Adrenal gland (tissue), 5 donors: ENCODE results near the gene OVOL3.

Source experiments
- CTCF ChIP-seq, 6 experiments: fragments of 450-650 bp in 4 of 6; fragments of 200-600 bp in 2 of 6; sonication (generic) in 1 of 6; IDR thresholded peaks; 1 replicate in 5 of 6; 2 replicates in 1 of 6; pipeline versions ENCODE4 v1.5.1 to v1.8.0; 2016 to 2021; ENCODE audit warnings: antibody characterized with exemption in 6 of 6, mild to moderate bottlenecking in 2 of 6, moderate library complexity in 1 of 6
- POLR2A ChIP-seq, 2 donors: fragments of 450-650 bp; IDR thresholded peaks; one replicate each; pipeline ENCODE4 v1.6.1; 2017; ENCODE audit warnings: antibody characterized with exemption in 2 of 2, mild to moderate bottlenecking in 2 of 2, moderate library complexity in 1 of 2
- donor health status: DM: no; HTN: no; CAD: no.

GRCh38 chr19:36084231-36085009, 26.5 kb upstream of the OVOL3 start:
- TF ChIP-seq CTCF (IDR thresholded peaks at IDR 0.05) = no peak
- no peak for TF ChIP-seq POLR2A (IDR thresholded peaks at IDR 0.05)
